DMS153 treated with DMSO at 0.1 percent for 48 hours (cell line): Measurements from ENCODE around the gene GFI1B.
"Not testable (repeated sequence)": the region's sequence is repeated elsewhere in the genome, so short reads cannot be mapped to it uniquely, and the experiment has no call there.

ENCODE experiments used
- DNase-seq: peaks from one replicate; lab custom pipeline; 2025; ENCODE audit not compliant: unreplicated experiment; lab: John Stamatoyannopoulos, UW

GFI1B gene

DNA sequence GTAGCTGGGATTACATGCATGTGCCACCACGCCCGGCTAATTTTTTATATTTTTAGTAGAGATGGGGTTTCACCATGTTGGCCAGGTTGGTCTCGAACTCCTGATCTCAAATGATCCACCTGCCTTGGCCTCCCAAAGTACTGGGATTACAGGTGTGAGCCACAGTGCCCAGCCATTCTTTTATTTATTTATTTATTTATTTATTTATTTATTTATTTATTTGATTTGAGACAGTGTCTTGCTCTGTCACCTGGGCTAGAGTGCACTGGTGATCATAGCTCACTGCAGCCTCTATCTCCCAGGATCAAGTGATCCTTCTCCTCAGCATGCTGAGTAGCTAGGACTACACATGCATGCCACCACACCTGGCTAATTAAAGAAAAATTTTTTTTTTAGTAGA is 10.6 kb upstream of the GFI1B start:
- DNase-seq, result not testable (repeated sequence)

DNA sequence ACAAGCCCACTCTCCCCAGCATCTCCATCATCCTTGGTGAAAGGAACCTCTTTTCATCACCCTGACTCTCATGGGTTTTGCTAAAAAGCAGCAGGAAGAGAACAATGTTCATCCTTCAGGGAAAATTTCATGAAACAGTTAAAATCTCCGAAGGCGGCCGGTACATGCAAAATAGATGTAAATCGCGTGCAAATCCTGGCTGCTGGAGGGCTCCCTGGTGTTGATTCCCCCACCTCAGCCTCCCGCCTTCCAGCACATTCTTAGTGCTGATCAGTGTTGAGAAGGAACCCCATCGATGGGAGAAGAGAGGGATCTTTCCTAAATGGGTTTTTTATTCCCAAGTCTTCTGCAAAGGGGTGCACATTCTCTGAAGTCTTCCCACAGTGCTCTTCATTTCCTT is 8.7 kb upstream of the GFI1B start:
- no peak for DNase-seq

DNA sequence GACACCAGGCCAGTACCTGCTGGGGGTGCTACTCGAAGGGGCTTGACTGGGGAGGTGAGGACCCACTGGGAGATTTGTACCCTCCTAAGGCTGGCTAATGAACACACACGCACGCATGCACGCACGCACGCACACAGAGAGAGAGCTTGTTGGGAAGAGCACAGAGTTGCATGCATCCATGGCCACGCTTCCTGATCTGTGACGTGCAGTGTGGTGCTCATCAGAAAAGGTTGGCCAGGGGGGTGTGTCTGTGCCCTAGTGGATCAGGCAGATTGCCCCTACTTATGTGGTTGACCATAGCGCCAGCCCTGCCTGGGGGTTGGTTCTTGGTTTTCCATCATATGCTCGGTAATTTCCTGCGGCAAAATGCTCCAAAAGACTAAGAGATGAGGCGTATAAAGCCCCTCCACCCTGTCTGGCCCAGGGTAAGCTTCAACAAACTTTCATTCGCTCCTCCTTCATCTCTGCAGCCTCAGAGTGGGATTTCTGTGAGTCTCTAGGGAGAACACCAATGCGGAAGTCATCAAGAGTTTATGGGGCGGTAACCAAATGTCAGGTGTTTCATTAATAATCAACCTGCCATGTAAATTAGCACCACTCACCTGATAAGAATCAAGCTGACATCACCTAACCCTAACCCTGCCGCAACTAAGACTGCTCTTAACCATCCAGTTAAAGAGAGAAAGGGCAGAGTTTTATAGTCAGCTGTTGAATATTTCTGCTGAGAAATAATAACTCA is 8.0 kb upstream of the GFI1B start:
- DNase-seq, result no peak

DNA sequence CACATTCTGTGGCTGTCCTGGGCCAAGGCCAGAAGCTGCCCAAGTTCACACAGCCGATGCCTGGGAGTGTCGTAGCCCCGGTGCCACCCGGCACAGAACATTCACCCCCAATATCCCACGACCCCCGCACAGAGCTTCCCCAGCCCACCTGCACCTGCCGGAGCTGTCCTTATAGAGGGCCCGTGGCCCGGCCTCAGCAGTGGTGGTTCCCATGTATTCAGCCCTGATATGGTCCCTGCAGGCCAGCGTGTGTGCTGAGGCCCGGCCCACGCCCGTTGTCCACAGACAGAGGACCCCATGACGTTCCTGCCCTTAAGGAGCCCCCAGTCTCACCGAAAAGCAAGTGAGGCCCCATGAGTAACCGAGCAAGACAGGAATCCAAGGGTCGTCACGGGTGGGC is 5.3 kb upstream of the GFI1B start:
- no peak for DNase-seq

- DNase-seq, result no peak
Observed at GRCh38 chr9:132973713-132974112, 4.8 kb upstream of the GFI1B start.

DNA sequence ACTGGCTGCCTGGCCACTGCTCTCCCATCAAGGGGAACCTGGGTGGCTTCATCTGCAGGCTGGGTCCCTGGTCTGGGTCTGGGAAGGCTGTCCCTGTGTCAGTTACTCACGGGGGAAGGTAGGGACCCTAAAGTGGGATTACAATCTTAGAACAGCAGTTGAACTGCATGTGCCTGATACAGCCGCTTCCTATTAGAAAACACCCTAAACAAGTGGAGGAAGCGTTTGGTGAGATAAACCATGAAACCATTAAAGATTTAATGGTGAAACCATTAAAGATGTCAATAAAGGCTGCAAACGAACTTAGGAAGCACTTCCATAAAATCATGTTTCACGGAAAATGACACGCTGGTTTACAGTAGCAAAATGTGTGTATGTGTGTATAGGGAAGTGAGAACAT is 2.5 kb upstream of the GFI1B start:
- DNase-seq, result no peak

- DNase-seq, result no peak
Observed at GRCh38 chr9:132976571-132976970, 1.9 kb upstream of the GFI1B start.

DNA sequence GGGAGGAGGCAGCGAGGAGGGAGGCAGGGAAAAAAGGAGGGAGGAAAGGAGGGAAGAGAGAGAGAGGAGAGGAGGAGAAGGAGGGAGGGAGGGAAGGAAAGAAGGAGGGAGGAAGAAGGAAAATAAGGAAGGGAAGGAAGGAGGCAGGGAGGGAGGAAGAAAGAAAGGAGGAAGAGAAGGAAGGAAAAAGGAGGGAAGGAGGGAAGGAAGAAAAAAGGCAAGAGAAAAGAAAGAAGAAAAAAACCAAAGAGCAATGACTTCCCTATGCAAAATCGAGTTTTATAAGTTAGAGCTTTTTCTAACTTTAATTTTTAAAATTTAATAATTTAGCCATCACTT is 413 bp upstream of the GFI1B start:
- DNase-seq, result no peak

DNA sequence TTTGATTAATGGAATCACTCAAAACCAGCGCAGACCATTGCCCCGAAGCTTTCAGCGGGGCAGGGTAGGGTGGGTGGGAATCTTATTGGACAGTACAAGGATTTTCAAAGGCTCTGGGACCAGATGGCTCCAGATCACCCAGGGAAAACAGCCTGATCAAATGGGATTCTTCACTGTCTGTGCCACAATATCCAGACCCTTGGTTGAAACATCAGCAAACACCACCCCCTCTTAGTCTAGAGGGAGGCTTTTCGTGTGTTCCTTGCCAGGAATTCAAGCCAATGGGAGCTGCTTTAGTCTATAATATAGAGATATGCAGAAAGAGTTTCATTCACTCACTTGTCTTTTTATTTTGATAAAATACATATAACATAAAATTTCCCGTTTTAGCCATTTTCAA is 1.7 kb downstream of the GFI1B start:
- no peak for DNase-seq

GRCh38 chr9:132982458-132982857 is 4.0 kb downstream of the GFI1B start:
- no peak for DNase-seq

DNA sequence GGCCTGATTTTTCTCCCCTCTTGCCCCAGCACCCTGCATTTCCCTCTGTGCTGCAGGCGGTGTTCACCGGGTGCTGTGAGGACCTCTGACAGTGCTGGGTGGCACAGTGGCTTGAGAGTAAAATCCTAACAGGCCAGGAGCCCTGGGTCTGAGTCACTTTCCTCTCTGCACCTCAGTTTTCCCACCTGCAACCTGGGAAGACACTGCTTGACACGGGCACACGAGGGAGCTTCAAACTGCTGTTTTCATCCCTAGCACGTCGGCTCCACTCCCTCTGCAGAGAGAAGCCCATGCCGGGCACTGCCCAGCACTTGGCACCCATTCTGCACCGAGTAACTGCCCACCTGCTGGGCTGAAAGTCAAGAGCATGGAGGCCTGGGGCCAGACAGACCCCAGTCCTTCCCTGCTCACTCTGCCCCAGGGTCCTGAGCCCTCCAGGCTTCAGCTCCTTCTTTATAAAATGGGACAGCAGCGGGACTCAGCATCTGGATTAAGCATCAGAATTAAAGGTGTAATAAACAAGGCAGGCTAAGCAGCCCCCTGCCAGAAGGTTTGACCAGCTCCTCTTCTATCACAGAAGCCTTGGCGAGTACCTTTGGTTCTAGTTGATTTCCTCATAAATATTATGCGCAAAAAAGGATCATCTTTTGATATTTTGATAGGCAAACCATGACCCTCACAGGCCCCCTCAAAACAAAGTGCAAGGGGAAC is 5.2 kb downstream of the GFI1B start:
- no peak for DNase-seq

DNA sequence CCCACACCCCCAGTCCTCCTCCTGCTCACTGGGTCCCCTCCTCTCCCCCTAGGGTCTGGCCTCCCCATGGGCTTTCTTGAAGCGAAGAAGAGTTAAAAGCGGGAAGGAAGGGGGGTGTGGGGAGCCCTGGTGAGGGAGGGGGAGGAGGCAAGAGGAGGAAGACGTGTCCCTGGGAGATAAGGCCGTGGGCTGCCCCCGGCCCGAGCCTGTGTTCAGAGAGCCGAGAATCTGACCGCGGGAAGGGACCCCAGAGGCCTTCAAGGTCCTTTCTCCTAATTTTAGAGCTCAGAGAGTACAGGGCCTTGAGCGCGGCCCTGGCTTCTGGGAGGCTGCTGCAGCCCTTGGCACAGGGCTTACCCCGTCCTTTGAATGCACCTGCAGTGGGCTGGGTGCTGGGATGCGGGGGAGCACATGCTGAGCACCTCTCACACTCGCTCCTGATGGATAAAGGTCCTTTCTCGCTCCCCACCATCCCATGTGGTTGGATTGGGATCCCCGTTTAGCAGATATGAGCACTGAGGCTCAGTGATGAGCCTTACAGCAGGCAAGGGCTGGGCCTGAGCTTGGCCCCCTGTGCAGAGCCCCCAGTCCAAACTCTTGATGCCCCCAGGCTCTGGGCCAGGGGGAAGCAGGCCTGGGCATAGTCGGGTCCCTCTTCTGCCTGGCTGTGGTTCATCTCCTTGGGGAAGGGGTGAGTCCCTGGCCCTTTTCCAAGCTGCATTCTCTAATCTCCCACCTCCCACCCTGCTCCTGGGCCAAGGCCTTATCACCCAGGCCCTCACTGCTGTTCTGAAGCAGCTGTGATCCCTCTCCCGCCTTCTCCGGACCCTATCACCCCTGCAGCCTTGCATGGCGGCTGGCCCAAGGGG is 5.9 kb downstream of the GFI1B start:
- no peak for DNase-seq

GRCh38 chr9:132985071-132985350 is 6.5 kb downstream of the GFI1B start:
- no peak for DNase-seq

- DNase-seq, result no peak
Observed at GRCh38 chr9:132985489-132985888, 7.0 kb downstream of the GFI1B start.

DNA sequence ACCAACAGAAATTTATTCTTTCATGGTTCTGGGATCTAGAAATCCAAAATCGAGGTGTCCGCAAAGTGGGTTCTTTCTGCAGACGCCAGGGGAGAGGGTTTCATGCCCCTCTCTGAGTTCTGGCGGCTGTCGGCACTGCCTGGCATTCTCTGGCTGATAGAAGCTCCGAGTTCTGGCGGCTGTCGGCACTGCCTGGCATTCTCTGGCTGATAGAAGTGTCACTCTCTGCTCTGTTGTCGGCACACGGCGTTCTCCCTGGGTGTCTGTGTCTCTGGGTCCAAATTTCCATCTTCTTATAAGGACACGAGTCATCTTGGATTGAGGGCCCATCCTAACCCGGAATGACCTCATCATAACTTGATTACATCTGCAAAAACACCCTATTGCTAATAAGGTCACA is 7.6 kb downstream of the GFI1B start:
- DNase-seq, result no peak

- DNase-seq, result no peak
Observed at GRCh38 chr9:132986640-132987620, 8.4 kb downstream of the GFI1B start.

- DNase-seq, result no peak
Observed at GRCh38 chr9:132988244-132989013, 9.9 kb downstream of the GFI1B start.

DNA sequence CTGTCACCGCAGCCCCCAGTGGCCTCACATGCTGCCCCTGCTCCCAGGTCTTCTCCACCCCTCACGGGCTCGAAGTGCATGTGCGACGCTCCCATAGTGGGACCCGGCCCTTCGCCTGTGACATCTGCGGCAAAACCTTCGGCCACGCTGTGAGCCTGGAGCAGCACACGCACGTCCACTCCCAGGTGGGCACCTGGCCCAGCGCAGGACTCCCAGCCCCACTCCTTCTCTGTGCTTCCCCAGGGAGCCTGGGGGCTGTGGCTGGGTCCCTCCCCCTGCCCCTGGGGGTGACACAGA is 10.5 kb downstream of the GFI1B start:
- DNase-seq, result no peak

- no peak for DNase-seq
Observed at GRCh38 chr9:132989414-132989996, 11.0 kb downstream of the GFI1B start.

DNA sequence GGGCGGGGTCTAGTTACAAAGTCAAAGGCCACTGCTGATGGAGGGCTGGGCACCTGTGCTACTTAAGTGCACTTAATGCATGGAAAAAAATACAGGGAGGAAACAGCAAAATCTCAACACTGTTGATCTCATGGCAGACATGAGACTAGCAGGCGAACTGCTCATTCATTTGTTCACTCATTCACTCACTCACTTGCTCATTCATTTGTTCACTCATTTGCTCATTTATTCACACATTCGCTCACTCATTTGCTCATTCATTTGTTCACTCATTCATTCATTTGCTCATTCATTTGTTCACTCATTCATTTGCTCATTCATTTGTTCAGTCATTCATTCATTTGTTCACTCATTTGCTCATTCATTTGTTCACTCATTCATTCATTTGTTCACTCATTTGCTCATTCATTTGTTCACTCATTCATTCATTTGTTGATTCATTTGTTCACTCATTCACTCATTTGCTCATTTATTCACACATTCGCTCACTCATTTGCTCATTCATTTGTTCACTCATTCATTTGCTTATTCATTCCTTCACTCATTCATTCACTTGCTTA is 11.6 kb downstream of the GFI1B start:
- DNase-seq, result not testable (repeated sequence)
